Keratinocyte (primary cell): ENCODE measurements around the gene SGIP1. TPM values are rescaled to one million over a fixed set of nuclear protein-coding genes. Genes with fewer than 3 reads are reported as not detected.
A peak's percentile ranks its signal among the peaks of the same experiment; 100 is the strongest.

Experiments used
- DNase-seq: peaks from one replicate; pipeline ENCODE4 v3.0.0-alpha.2; 2011; ENCODE audit warnings: low read depth, missing footprints, low spot score
- FAIRE-seq: peaks from 2 replicates; lab custom pipeline; 2011; peaks lifted over from hg19 to GRCh38; lab: Jason Lieb, UNC
- H2AFZ ChIP-seq: 2 replicates; pipeline ENCODE4 v1.6.0; 2012; ENCODE audit warnings: low read length, control low read depth, inconsistent platforms; ENCODE audit not compliant: control insufficient read depth
- H3K27ac ChIP-seq: 2 replicates; pipeline ENCODE4 v1.5.1; 2011; ENCODE audit warnings: low read length; ENCODE audit not compliant: control insufficient read depth, insufficient read depth
- H3K27me3 ChIP-seq: 3 replicates; pipeline ENCODE4 v1.6.0; 2011; ENCODE audit warnings: low read length; ENCODE audit not compliant: control insufficient read depth, insufficient read depth; ENCODE audit errors: extremely low read depth
- H3K36me3 ChIP-seq, 2 experiments: 2 replicates in 1 of 2; 3 replicates in 1 of 2; pipeline ENCODE4 v1.5.1; 2011; ENCODE audit warnings: low read length in 2 of 2, mild to moderate bottlenecking in 1 of 2; ENCODE audit not compliant: control insufficient read depth in 2 of 2, insufficient read depth in 2 of 2; ENCODE audit errors: extremely low read depth in 1 of 2
- H3K4me1 ChIP-seq: 3 replicates; pipeline ENCODE4 v1.5.1; 2011; ENCODE audit warnings: low read length; ENCODE audit not compliant: control insufficient read depth, insufficient read depth; ENCODE audit errors: extremely low read depth
- H3K4me2 ChIP-seq: 3 replicates; pipeline ENCODE4 v1.6.0; 2011; ENCODE audit warnings: low read depth, low read length; ENCODE audit not compliant: control insufficient read depth, insufficient read depth; ENCODE audit errors: extremely low read depth
- H3K4me3 ChIP-seq, 3 experiments: fragments of 200-600 bp in 1 of 3; sonication (generic) in 1 of 3; 2 replicates in 2 of 3; 3 replicates in 1 of 3; pipeline ENCODE4 v1.5.1; 2011 to 2016; ENCODE audit warnings: low read length in 3 of 3, mild to moderate bottlenecking in 3 of 3, control low read depth in 2 of 3, inconsistent platforms in 1 of 3, low read depth in 1 of 3, mixed read lengths in 1 of 3, mixed run types in 1 of 3, moderate library complexity in 1 of 3; ENCODE audit not compliant: control insufficient read depth in 2 of 3, insufficient read depth in 2 of 3; ENCODE audit errors: extremely low read depth in 1 of 3
- H3K79me2 ChIP-seq: 2 replicates; pipeline ENCODE4 v1.6.0; 2012; ENCODE audit warnings: low read length; ENCODE audit not compliant: control insufficient read depth, insufficient read depth
- H3K9ac ChIP-seq: 3 replicates; pipeline ENCODE4 v1.6.0; 2011; ENCODE audit warnings: low read length; ENCODE audit not compliant: control insufficient read depth, insufficient read depth; ENCODE audit errors: extremely low read depth
- H3K9me1 ChIP-seq: 3 replicates; pipeline ENCODE4 v1.6.0; 2011; ENCODE audit warnings: low read length; ENCODE audit not compliant: control insufficient read depth, insufficient read depth; ENCODE audit errors: extremely low read depth
- H3K9me3 ChIP-seq: 2 replicates; pipeline ENCODE4 v1.5.1; 2012; ENCODE audit warnings: low read depth, low read length; ENCODE audit not compliant: control insufficient read depth
- H4K20me1 ChIP-seq: 3 replicates; pipeline ENCODE4 v1.6.0; 2011; ENCODE audit warnings: low read length; ENCODE audit not compliant: control insufficient read depth, insufficient read depth; ENCODE audit errors: extremely low read depth
- EZH2 ChIP-seq: IDR thresholded peaks from one replicate; pipeline ENCODE4 v1.6.1; 2012; ENCODE audit warnings: inconsistent platforms, mild to moderate bottlenecking, low read length, moderate library complexity
- dilution Hi-C: fragments of 300-500 bp; cut with MboI; formaldehyde crosslinking; loops from one replicate; pipeline ENCODE4 v1.7.0; 2020; ENCODE audit warnings: low sequenced_read_pairs; ENCODE audit not compliant: extremely low pct_ligation_motif_present
- polyA plus RNA-seq, 5 experiments: library from polyadenylated mRNA; depleted of rRNA in 3 of 5; stranded (reverse) in 3 of 5; stranded (forward) in 1 of 5; unstranded in 1 of 5; fragments of >200 nt; gene quantifications; 1 replicate in 1 of 5; 2 replicates in 3 of 5; 3 replicates in 1 of 5; pipeline versions ENCODE4 v1.2.1 to v1.2.3, GENCODE V29; 2011 to 2012; ENCODE audit warnings: missing spikeins in 2 of 5, low read depth in 1 of 5, low replicate concordance in 1 of 5
- TF ChIP-seq, protein P1 (sequence below), 3 experiments: IDR thresholded peaks in 1 of 3; conservative IDR thresholded peaks in 1 of 3; optimal IDR thresholded peaks in 1 of 3; 2 replicates in 2 of 3; 3 replicates in 1 of 3; pipeline versions ENCODE3 to v1.5.1; 2011; ENCODE audit warnings: low read length in 3 of 3, mild to moderate bottlenecking in 3 of 3, moderate library complexity in 2 of 3, control low read depth in 1 of 3, inconsistent platforms in 1 of 3; ENCODE audit not compliant: insufficient read depth in 2 of 3; ENCODE audit errors: extremely low read depth in 1 of 3

Gene SGIP1
- polyA plus RNA-seq, 1 donor (not counting 4 experiments of a cell fraction or from before 2014, with no cell fraction given) = 0.05 TPM

DNA sequence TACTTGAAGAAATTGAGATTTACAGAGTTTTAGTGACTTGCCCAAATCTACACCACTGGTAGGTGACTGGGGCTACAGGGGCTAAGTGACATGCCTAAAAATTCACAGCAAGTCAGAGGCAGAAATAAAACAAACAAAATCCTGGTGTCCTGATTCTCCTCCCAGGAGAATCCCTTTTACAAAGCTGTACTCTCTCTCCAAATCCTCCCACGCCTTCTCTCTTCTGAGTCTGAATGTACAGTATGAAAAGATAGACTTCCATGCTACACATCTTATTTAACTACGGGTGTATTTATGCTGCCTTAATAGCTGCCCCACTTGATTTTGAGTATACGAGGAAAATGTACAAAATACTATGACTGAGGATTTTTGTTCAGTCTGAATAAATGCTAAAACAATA, 65.4 kb downstream of the SGIP1 start:
- Histone ChIP-seq H3K9ac (no peak overlapping the region), H3K9me1 (no peaks in the 10 kb centered on the region), H3K27me3 (no peaks in the 10 kb centered on the region), H4K20me1 (no peaks in the 10 kb centered on the region), H3K4me2 (no peak overlapping the region), H3K4me3 (no peak overlapping the region), H3K79me2 (no peaks in the 10 kb centered on the region), H3K27ac (no peak overlapping the region), H3K36me3 (no peaks in the 10 kb centered on the region), H3K4me1 (peaks cover 11% of the 10 kb centered on the region), H3K9me3 (no peaks in the 10 kb centered on the region), H2AFZ (no peak overlapping the region)
- dilution Hi-C loops = no loop called here
- TF ChIP-seq, protein P1, sequence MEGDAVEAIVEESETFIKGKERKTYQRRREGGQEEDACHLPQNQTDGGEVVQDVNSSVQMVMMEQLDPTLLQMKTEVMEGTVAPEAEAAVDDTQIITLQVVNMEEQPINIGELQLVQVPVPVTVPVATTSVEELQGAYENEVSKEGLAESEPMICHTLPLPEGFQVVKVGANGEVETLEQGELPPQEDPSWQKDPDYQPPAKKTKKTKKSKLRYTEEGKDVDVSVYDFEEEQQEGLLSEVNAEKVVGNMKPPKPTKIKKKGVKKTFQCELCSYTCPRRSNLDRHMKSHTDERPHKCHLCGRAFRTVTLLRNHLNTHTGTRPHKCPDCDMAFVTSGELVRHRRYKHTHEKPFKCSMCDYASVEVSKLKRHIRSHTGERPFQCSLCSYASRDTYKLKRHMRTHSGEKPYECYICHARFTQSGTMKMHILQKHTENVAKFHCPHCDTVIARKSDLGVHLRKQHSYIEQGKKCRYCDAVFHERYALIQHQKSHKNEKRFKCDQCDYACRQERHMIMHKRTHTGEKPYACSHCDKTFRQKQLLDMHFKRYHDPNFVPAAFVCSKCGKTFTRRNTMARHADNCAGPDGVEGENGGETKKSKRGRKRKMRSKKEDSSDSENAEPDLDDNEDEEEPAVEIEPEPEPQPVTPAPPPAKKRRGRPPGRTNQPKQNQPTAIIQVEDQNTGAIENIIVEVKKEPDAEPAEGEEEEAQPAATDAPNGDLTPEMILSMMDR (optimal IDR thresholded peaks at IDR 0.05 in 1 of 3, IDR thresholded peaks at IDR 0.05 in 1 of 3, conservative IDR thresholded peaks at IDR 0.05 in 1 of 3; ENCODE audit: extremely low read depth in 1 of 3, insufficient read depth in 2 of 3, low read length in 3 of 3) = no peak
- TF ChIP-seq EZH2 = no peak
- DNase-seq (no peak), FAIRE-seq (no peak)

DNA sequence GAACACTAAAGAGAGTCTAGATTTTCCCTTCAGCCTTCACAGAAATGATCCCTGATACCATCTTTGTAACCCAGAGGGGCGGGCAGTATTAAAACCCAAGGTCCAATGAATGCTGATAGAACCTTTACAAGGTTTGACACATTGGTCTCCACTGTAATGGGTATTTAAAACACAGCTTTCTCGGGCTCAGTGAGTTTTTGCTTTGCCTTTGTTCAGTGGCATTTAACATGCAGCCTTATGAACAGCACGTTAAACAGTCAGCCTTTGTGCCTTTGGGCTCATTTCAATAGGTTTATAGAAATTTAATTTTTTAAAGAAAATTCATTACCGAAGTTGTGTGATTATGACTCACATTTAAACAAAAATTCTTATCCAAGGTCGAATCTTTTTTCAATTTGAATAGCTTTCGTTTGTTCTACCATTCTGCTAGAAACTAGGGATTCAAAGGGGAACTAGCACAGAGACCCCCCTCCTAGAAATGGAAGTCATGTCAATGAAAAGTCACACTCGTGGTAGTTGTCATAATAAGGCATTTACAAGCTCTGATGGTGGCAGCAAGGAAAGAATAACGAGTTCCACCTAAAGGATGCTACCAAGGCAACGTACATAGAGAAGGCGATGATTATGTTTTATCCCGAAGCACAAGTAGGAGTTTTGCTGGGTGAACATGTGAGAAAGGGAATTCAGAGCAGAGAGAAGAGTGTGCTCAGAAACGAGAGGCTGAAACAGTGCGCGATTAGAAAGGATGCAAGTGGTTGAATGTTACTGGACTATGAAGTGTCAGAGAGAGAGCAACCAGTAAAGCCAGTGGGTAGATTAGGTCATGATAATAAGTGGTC, 66.2 kb downstream of the SGIP1 start:
- no peak overlapping the region for H2AFZ ChIP-seq
- H3K27ac ChIP-seq = no peak overlapping the region
- no peak for TF ChIP-seq EZH2
- TF ChIP-seq, protein P1 (optimal IDR thresholded peaks at IDR 0.05 in 1 of 3, IDR thresholded peaks at IDR 0.05 in 1 of 3, conservative IDR thresholded peaks at IDR 0.05 in 1 of 3; ENCODE audit: extremely low read depth in 1 of 3, insufficient read depth in 2 of 3, low read length in 3 of 3) = no peak
- no peaks in the 10 kb centered on the region for H3K79me2 ChIP-seq
- H3K9ac ChIP-seq = no peak overlapping the region
- DNase-seq = no peak
- H3K27me3 ChIP-seq = no peaks in the 10 kb centered on the region
- no peak overlapping the region for H3K4me2 ChIP-seq
- no peak overlapping the region for H3K4me3 ChIP-seq
- H4K20me1 ChIP-seq = no peaks in the 10 kb centered on the region
- no peaks in the 10 kb centered on the region for H3K9me1 ChIP-seq
- no peaks in the 10 kb centered on the region for H3K36me3 ChIP-seq
- peak; percentile 52 for FAIRE-seq
- H3K4me1 ChIP-seq = peaks cover 11% of the 10 kb centered on the region
- dilution Hi-C loops = no loop called here
- H3K9me3 ChIP-seq = no peaks in the 10 kb centered on the region
